HCT116 (cell line): Measurements from ENCODE around the gene ARSK. TPM values are rescaled to one million over a fixed set of nuclear protein-coding genes. Genes with fewer than 3 reads are reported as not detected.

ENCODE experiments used
- ATAC-seq: fragments of 200-7000 bp; cut with Tn5 transposase; 2 replicates; pipeline ENCODE4 v1.9.1; 2020; ENCODE audit warnings: mild to moderate bottlenecking, moderate library complexity
- BruUV-seq: library from RNA; stranded (reverse); fragments of 400-500 nt; replicated peaks from 2 replicates; lab custom pipeline; 2021; lab: Mats Ljungman, UMichigan
- CTCF ChIA-PET: fragments of 300-600 bp; sonication (Branson Sonifier 250); formaldehyde crosslinking; loops from one replicate; lab custom pipeline; 2021; ENCODE audit warnings: antibody characterized with exemption; lab: Charles Lee
- POLR2A ChIA-PET: fragments of 300-600, 350-600 bp; sonication (Branson Sonifier 250); formaldehyde crosslinking; loops from one replicate; lab custom pipeline; 2021; ENCODE audit warnings: antibody characterized with exemption; lab: Charles Lee
- RAD21 ChIA-PET, 2 experiments: fragments of 300-600 bp; sonication (Branson Sonifier 250); formaldehyde crosslinking; loops; one replicate each; lab custom pipeline; 2023; ENCODE audit warnings: low total read pairs in 2 of 2; ENCODE audit not compliant: uncharacterized antibody in 2 of 2, unreplicated experiment in 2 of 2, low non-redundant PET in 1 of 2; lab: Charles Lee
- DNase-seq: peaks from one replicate; pipeline ENCODE4 v3.0.0-alpha.2; 2010; ENCODE audit warnings: low read depth, low spot score
- H2AFZ ChIP-seq: fragments of 200-600 bp; shearing (Covaris generic), sonication (generic); 2 replicates; pipeline ENCODE4 v1.6.1; 2017; ENCODE audit warnings: low read depth, mixed run types, mixed read lengths, antibody characterized with exemption, low read length; ENCODE audit not compliant: poor library complexity, severe bottlenecking
- H3K27ac ChIP-seq: 2 replicates; pipeline ENCODE4 v1.5.1; 2012; ENCODE audit warnings: low read depth, low read length
- H3K27me3 ChIP-seq: fragments of 200-600 bp; sonication (generic); 2 replicates; pipeline ENCODE4 v1.6.1; 2016; ENCODE audit warnings: mixed run types, low read length, mixed read lengths; ENCODE audit not compliant: insufficient read depth
- H3K36me3 ChIP-seq, 2 experiments: fragments of 200-500 bp in 1 of 2; fragments of 200-600 bp in 1 of 2; sonication (Bioruptor generic) in 1 of 2; sonication (generic) in 1 of 2; 2 replicates each; pipeline versions ENCODE4 v1.5.1 to v1.6.1; 2014 to 2016; ENCODE audit warnings: low read length in 2 of 2, inconsistent platforms in 1 of 2, mixed read lengths in 1 of 2, mixed run types in 1 of 2; ENCODE audit not compliant: insufficient read depth in 2 of 2, control insufficient read depth in 1 of 2
- H3K4me1 ChIP-seq, 2 experiments: fragments of 200-600 bp in 1 of 2; sonication (generic) in 1 of 2; 2 replicates each; pipeline versions ENCODE4 v1.5.1 to v1.6.1; 2012 to 2017; ENCODE audit warnings: low read length in 2 of 2, inconsistent platforms in 1 of 2, mild to moderate bottlenecking in 1 of 2, mixed read lengths in 1 of 2, mixed run types in 1 of 2, moderate library complexity in 1 of 2; ENCODE audit not compliant: insufficient read depth in 2 of 2, control insufficient read depth in 1 of 2
- H3K4me2 ChIP-seq: fragments of 200-600 bp; sonication (generic); 2 replicates; pipeline ENCODE4 v1.6.1; 2017; ENCODE audit warnings: mixed run types, low read length, mixed read lengths
- H3K4me3 ChIP-seq, 2 experiments: fragments of 200-600 bp in 1 of 2; sonication (generic) in 1 of 2; replicated peaks in 1 of 2; 2 replicates each; pipeline ENCODE4 v1.5.1; 2011 to 2016; ENCODE audit warnings: low read length in 2 of 2, control low read depth in 1 of 2, low read depth in 1 of 2, mild to moderate bottlenecking in 1 of 2, mixed read lengths in 1 of 2, mixed run types in 1 of 2
- H3K79me2 ChIP-seq: fragments of 200-600 bp; sonication (generic); 2 replicates; pipeline ENCODE4 v1.6.1; 2017; ENCODE audit warnings: mild to moderate bottlenecking, mixed run types, low read length, moderate library complexity, mixed read lengths; ENCODE audit not compliant: insufficient read depth
- H3K9ac ChIP-seq: fragments of 200-600 bp; sonication (generic); 2 replicates; pipeline ENCODE4 v1.6.1; 2016; ENCODE audit warnings: low read length, mixed read lengths
- H3K9me2 ChIP-seq: fragments of 200-600 bp; sonication (generic), shearing (Covaris generic); 2 replicates; pipeline ENCODE4 v1.6.1; 2017; ENCODE audit warnings: mixed run types, mild to moderate bottlenecking, moderate library complexity; ENCODE audit not compliant: insufficient read depth
- H3K9me3 ChIP-seq, 2 experiments: fragments of 200-500 bp in 1 of 2; fragments of 200-600 bp in 1 of 2; sonication (Bioruptor generic) in 1 of 2; sonication (generic) in 1 of 2; 2 replicates each; pipeline ENCODE4 v1.6.1; 2014 to 2017; ENCODE audit warnings: low read length in 2 of 2, mixed read lengths in 2 of 2, inconsistent platforms in 1 of 2, low read depth in 1 of 2, mild to moderate bottlenecking in 1 of 2, mixed run types in 1 of 2, moderate library complexity in 1 of 2; ENCODE audit not compliant: control insufficient read depth in 1 of 2, insufficient read depth in 1 of 2
- H4K20me1 ChIP-seq: fragments of 200-600 bp; sonication (generic), shearing (Covaris generic); 2 replicates; pipeline ENCODE4 v1.6.1; 2017; ENCODE audit warnings: mixed run types, mild to moderate bottlenecking, moderate library complexity; ENCODE audit not compliant: insufficient read depth
- CEBPB ChIP-seq: IDR thresholded peaks from 2 replicates; pipeline ENCODE4 v1.6.1; 2012; ENCODE audit warnings: low read depth
- CTCF ChIP-seq, 3 experiments: fragments of 200-600 bp in 1 of 3; sonication (generic) in 1 of 3; IDR thresholded peaks in 2 of 3; conservative IDR thresholded peaks in 1 of 3; 2 replicates each; pipeline ENCODE4 v1.5.1; 2012 to 2017; ENCODE audit warnings: low read depth in 2 of 3, low read length in 2 of 3, antibody characterized with exemption in 1 of 3, borderline replicate concordance in 1 of 3, control low read depth in 1 of 3, mild to moderate bottlenecking in 1 of 3, mixed read lengths in 1 of 3, mixed run types in 1 of 3, moderate library complexity in 1 of 3; ENCODE audit not compliant: insufficient read depth in 1 of 3
- ELF1 ChIP-seq: IDR thresholded peaks from 2 replicates; pipeline ENCODE4 v1.6.1; 2012; ENCODE audit warnings: low read depth, borderline replicate concordance
- EZH2phosphoT487 ChIP-seq: fragments of 200-600 bp; IDR thresholded peaks from 2 replicates; pipeline ENCODE4 v1.6.1; 2018; ENCODE audit warnings: antibody characterized with exemption, borderline replicate concordance
- FOSL1 ChIP-seq: IDR thresholded peaks from 2 replicates; pipeline ENCODE4 v1.6.1; 2012; ENCODE audit warnings: low read depth
- MAX ChIP-seq: IDR thresholded peaks from 2 replicates; pipeline ENCODE4 v1.6.1; 2012
- POLR2A ChIP-seq: IDR thresholded peaks from 2 replicates; pipeline ENCODE4 v1.7.0; 2011; ENCODE audit warnings: borderline replicate concordance; ENCODE audit not compliant: insufficient read depth, insufficient read length; ENCODE audit errors: extremely low read depth
- REST ChIP-seq: IDR thresholded peaks from 2 replicates; pipeline ENCODE4 v1.6.1; 2012; ENCODE audit warnings: low read depth
- SIN3A ChIP-seq: IDR thresholded peaks from 2 replicates; pipeline ENCODE4 v1.6.1; 2012; ENCODE audit warnings: low read depth
- YY1 ChIP-seq: IDR thresholded peaks from 2 replicates; pipeline ENCODE4 v1.6.1; 2011; ENCODE audit warnings: low read length, low read depth, moderate library complexity, mild to moderate bottlenecking; ENCODE audit not compliant: insufficient replicate concordance; ENCODE audit errors: extremely low read depth
- ZBTB33 ChIP-seq: IDR thresholded peaks from 2 replicates; pipeline ENCODE4 v1.6.1; 2011; ENCODE audit warnings: mild to moderate bottlenecking, low read length, moderate library complexity; ENCODE audit not compliant: insufficient replicate concordance; ENCODE audit errors: extremely low read depth
- ZFX ChIP-seq: fragments of 450-650 bp; IDR thresholded peaks from 2 replicates; pipeline ENCODE4 v1.6.1; 2017
- intact Hi-C: fragments of 100-400 bp; cut with micrococcal nuclease; formaldehyde crosslinking; loops from 2 replicates; pipeline ENCODE4 v1.10.0; 2022
- total RNA-seq: library from RNA; stranded (reverse); gene quantifications from one replicate; pipeline ENCODE4 v1.2.1, GENCODE V29; 2021; ENCODE audit not compliant: unreplicated experiment

ARSK gene
- total RNA-seq, 1 experiment from 2014 or later = 4.6 TPM

GRCh38 chr5:95520206-95520605 lies 34.7 kb upstream of the ARSK start:
- Histone ChIP-seq H3K4me1 (no peaks in the 10 kb centered on the region), H3K27me3 (no peaks in the 10 kb centered on the region), H3K27ac (no peak overlapping the region), H3K4me2 (no peak overlapping the region), H3K79me2 (no peaks in the 10 kb centered on the region), H3K4me3 (no peak overlapping the region), H4K20me1 (no peaks in the 10 kb centered on the region), H3K9me3 (no peaks in the 10 kb centered on the region), H2AFZ (no peak overlapping the region), H3K9ac (no peak overlapping the region), H3K9me2 (no peaks in the 10 kb centered on the region), H3K36me3 (peaks cover 10 to 12% of the 10 kb centered on the region in 2 experiments; a peak in 2 of 4 replicates)
- ChIA-PET RAD21 (no interaction called here), POLR2A (no interaction called here), CTCF (no interaction called here)
- TF ChIP-seq MAX = no peak
- no peak for TF ChIP-seq YY1
- TF ChIP-seq POLR2A = no peak
- TF ChIP-seq CEBPB = no peak
- TF ChIP-seq FOSL1 = no peak
- TF ChIP-seq ELF1 = no peak
- intact Hi-C loops = no loop called here
- no TSS peak for BruUV-seq
- no peak for DNase-seq
- ATAC-seq = no peak

GRCh38 chr5:95524423-95524822 lies 30.5 kb upstream of the ARSK start:
- no peak for ATAC-seq
- no TSS peak for BruUV-seq
- no peaks in the 10 kb centered on the region for H3K9me3 ChIP-seq
- ChIA-PET RAD21 (no interaction called here), POLR2A (no interaction called here), CTCF (no interaction called here)
- H3K79me2 ChIP-seq = no peaks in the 10 kb centered on the region
- H3K36me3 ChIP-seq = peaks cover 11 to 15% of the 10 kb centered on the region in 2 experiments; a peak in 3 of 4 replicates
- no peak overlapping the region for H3K27ac ChIP-seq
- no peak overlapping the region for H3K4me2 ChIP-seq
- no peaks in the 10 kb centered on the region for H4K20me1 ChIP-seq
- H3K9ac ChIP-seq = no peak overlapping the region
- no peak overlapping the region for H3K4me3 ChIP-seq
- H3K27me3 ChIP-seq = no peaks in the 10 kb centered on the region
- DNase-seq = no peak
- intact Hi-C loops = no loop called here
- H3K9me2 ChIP-seq = no peaks in the 10 kb centered on the region
- no peak overlapping the region for H2AFZ ChIP-seq
- no peaks in the 10 kb centered on the region for H3K4me1 ChIP-seq
- TF ChIP-seq SIN3A = no peak
- TF ChIP-seq POLR2A = no peak
- TF ChIP-seq REST = no peak
- no peak for TF ChIP-seq FOSL1
- no peak for TF ChIP-seq EZH2phosphoT487
- TF ChIP-seq CTCF (IDR thresholded peaks at IDR 0.05 in 2 of 3, conservative IDR thresholded peaks at IDR 0.05 in 1 of 3; ENCODE audit: borderline replicate concordance in 1 of 3, insufficient read depth in 1 of 3, low read depth in 2 of 3, low read length in 2 of 3) = no peak
- TF ChIP-seq ZBTB33 = no peak
- no peak for TF ChIP-seq ZFX
- TF ChIP-seq MAX = no peak
